Measurements from ENCODE around the gene RSBN1L. TPM values are rescaled to one million over a fixed set of nuclear protein-coding genes. Genes with fewer than 3 reads are reported as not detected.
"Not testable (repeated sequence)": the region's sequence is repeated elsewhere in the genome, so short reads cannot be mapped to it uniquely, and the experiment has no call there.

RSBN1L gene
- total and polyA plus RNA-seq, 2 donors (not counting 1 experiment from before 2014, with no cell fraction given), result 12.0 to 19.7 TPM

DNA sequence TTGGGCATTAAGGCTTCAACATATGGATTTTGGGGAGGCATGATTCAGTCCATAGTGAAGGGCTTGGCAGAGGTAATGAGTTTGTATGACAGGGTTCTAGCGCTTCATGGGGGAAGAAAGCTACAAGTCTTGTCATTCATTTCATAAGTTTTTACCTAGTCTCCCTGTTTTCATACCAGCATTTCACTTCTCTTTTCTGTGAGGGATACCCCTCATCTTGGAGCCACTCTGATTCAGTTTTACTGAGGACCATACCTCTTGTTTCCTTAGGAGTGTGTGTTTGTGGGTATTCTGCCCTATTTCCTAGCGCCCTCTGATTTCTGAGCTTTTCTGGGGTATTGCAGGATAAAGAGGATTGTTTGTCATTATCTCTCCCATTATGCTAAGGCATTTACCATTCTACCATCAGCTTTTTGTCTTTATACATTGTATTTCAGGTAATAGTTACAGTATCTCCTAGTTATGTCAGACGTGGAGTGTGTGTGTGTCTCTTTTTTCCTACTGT lies 6.8 kb downstream of the RSBN1L start:
- H4K20me1 ChIP-seq (ENCODE audit: control insufficient read depth, extremely low read depth, insufficient read depth, low read length), result no peaks in the 10 kb centered on the region
- DNase-seq (ENCODE audit: low read depth in 2 of 2), result no peak
- H3K27ac ChIP-seq (ENCODE audit: insufficient read depth, low read length), result no peak overlapping the region
- no peaks in the 10 kb centered on the region for H3K27me3 ChIP-seq (ENCODE audit: control insufficient read depth, insufficient read depth, low read length)
- no peak overlapping the region for H3K4me2 ChIP-seq (ENCODE audit: extremely low read depth, insufficient read depth, low read length)
- no peaks in the 10 kb centered on the region for H3K36me3 ChIP-seq (ENCODE audit: control insufficient read depth, insufficient read depth, low read length)
- H3K9ac ChIP-seq (ENCODE audit: insufficient read depth, low read length), result no peak overlapping the region
- H3K4me3 ChIP-seq (replicated peaks in 1 of 4; ENCODE audit: control extremely low read depth in 1 of 4, insufficient read depth in 1 of 4, low read depth in 3 of 4, low read length in 4 of 4), result no peak overlapping the region
- no peaks in the 10 kb centered on the region for H3K9me3 ChIP-seq (ENCODE audit: control insufficient read depth, insufficient read depth, low read depth, low read length)
- no peak overlapping the region for H2AFZ ChIP-seq (ENCODE audit: low read length)
- TF ChIP-seq, protein P1, sequence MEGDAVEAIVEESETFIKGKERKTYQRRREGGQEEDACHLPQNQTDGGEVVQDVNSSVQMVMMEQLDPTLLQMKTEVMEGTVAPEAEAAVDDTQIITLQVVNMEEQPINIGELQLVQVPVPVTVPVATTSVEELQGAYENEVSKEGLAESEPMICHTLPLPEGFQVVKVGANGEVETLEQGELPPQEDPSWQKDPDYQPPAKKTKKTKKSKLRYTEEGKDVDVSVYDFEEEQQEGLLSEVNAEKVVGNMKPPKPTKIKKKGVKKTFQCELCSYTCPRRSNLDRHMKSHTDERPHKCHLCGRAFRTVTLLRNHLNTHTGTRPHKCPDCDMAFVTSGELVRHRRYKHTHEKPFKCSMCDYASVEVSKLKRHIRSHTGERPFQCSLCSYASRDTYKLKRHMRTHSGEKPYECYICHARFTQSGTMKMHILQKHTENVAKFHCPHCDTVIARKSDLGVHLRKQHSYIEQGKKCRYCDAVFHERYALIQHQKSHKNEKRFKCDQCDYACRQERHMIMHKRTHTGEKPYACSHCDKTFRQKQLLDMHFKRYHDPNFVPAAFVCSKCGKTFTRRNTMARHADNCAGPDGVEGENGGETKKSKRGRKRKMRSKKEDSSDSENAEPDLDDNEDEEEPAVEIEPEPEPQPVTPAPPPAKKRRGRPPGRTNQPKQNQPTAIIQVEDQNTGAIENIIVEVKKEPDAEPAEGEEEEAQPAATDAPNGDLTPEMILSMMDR (conservative IDR thresholded peaks at IDR 0.05 in 1 of 2, IDR thresholded peaks at IDR 0.05 in 1 of 2; ENCODE audit: low read depth in 1 of 2, low read length in 2 of 2), result no peak
- TF ChIP-seq EZH2 (IDR thresholded peaks at IDR 0.05; ENCODE audit: low read length, missing control alignments), result no peak
- peaks cover 77% of the 10 kb centered on the region for H3K79me2 ChIP-seq (ENCODE audit: control insufficient read depth, insufficient read depth, low read length)
- H3K4me1 ChIP-seq (ENCODE audit: control insufficient read depth, extremely low read depth, insufficient read depth, low read length), result peaks cover 2% of the 10 kb centered on the region

DNA sequence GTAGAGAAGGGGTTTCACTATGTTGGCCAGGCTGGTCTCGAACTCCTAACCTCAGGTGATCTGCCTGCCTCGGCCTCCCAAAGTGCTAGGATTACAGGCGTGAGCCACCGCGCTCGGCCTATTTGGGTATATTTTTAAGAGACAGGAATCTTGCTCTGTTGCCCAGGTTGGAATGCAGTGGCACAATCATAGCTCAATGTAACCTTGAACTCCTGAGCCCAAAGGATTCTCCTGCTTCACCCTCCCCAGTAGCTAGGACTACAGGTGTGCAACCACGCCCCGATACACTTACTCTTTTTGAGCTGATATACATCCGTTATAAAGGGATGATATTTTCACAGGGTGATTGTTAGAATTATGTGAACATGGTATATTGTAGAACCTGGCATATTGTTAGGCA lies 7.4 kb downstream of the RSBN1L start:
- not testable (repeated sequence) for H3K36me3 ChIP-seq (ENCODE audit: control insufficient read depth, insufficient read depth, low read length)

DNA sequence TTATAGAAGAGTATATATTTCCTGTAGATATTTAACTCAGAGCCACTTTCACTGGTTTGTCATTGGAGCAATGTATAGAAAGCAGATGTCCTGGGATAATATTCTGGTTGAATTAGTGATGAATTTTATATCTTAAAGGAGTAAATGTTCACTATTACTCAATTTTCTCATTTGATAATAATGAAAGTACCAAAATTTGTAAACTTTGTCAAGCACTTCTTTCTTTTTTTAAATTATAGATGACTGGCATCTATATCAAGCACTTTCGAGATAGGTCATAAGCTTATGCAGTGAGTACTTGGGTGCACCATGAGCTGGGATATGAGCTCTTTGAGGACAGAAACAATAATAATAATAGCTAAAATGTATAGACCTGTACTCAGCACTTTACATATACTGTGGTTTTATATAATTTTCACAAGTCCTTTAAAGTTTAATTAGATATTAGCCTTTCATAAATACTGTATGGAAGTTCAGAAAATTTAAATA lies 11.3 kb downstream of the RSBN1L start:
- no peak overlapping the region for H3K27ac ChIP-seq (ENCODE audit: insufficient read depth, low read length)
- TF ChIP-seq EZH2 (IDR thresholded peaks at IDR 0.05; ENCODE audit: low read length, missing control alignments), result no peak
- TF ChIP-seq, protein P1 (conservative IDR thresholded peaks at IDR 0.05 in 1 of 2, IDR thresholded peaks at IDR 0.05 in 1 of 2; ENCODE audit: low read depth in 1 of 2, low read length in 2 of 2), result no peak
- H3K9ac ChIP-seq (ENCODE audit: insufficient read depth, low read length), result no peak overlapping the region
- no peaks in the 10 kb centered on the region for H3K9me3 ChIP-seq (ENCODE audit: control insufficient read depth, insufficient read depth, low read depth, low read length)
- H3K4me3 ChIP-seq (replicated peaks in 1 of 4; ENCODE audit: control extremely low read depth in 1 of 4, insufficient read depth in 1 of 4, low read depth in 3 of 4, low read length in 4 of 4), result no peak overlapping the region
- no peaks in the 10 kb centered on the region for H4K20me1 ChIP-seq (ENCODE audit: control insufficient read depth, extremely low read depth, insufficient read depth, low read length)
- no peak for DNase-seq (ENCODE audit: low read depth in 2 of 2)
- H3K4me1 ChIP-seq (ENCODE audit: control insufficient read depth, extremely low read depth, insufficient read depth, low read length), result no peaks in the 10 kb centered on the region
- H3K27me3 ChIP-seq (ENCODE audit: control insufficient read depth, insufficient read depth, low read length), result no peaks in the 10 kb centered on the region
- no peak overlapping the region for H3K4me2 ChIP-seq (ENCODE audit: extremely low read depth, insufficient read depth, low read length)
- H3K36me3 ChIP-seq (ENCODE audit: control insufficient read depth, insufficient read depth, low read length), result no peaks in the 10 kb centered on the region
- no peak overlapping the region for H2AFZ ChIP-seq (ENCODE audit: low read length)
- peaks cover 61% of the 10 kb centered on the region for H3K79me2 ChIP-seq (ENCODE audit: control insufficient read depth, insufficient read depth, low read length)

More for the DNA sequence above, 7.4 kb downstream of the RSBN1L start:
- H3K9me3 ChIP-seq (ENCODE audit: control insufficient read depth, insufficient read depth, low read depth, low read length); H3K4me1 ChIP-seq (ENCODE audit: control insufficient read depth, extremely low read depth, insufficient read depth, low read length); H3K9ac ChIP-seq (ENCODE audit: insufficient read depth, low read length); H3K4me3 ChIP-seq (replicated peaks in 1 of 4; ENCODE audit: control extremely low read depth in 1 of 4, insufficient read depth in 1 of 4, low read depth in 3 of 4, low read length in 4 of 4); H4K20me1 ChIP-seq (ENCODE audit: control insufficient read depth, extremely low read depth, insufficient read depth, low read length); H3K4me2 ChIP-seq (ENCODE audit: extremely low read depth, insufficient read depth, low read length); H3K27ac ChIP-seq (ENCODE audit: insufficient read depth, low read length); H3K27me3 ChIP-seq (ENCODE audit: control insufficient read depth, insufficient read depth, low read length); DNase-seq (ENCODE audit: low read depth in 2 of 2); H2AFZ ChIP-seq (ENCODE audit: low read length): not testable (repeated sequence)
- H3K79me2 ChIP-seq (ENCODE audit: control insufficient read depth, insufficient read depth, low read length), result peaks cover 75% of the 10 kb centered on the region

Data from fibroblast of lung (primary cell).